Non-pigmented ciliary epithelial cell (primary cell): ENCODE results near the gene KIAA1614.
"Not testable (repeated sequence)": the region's sequence is repeated elsewhere in the genome, so short reads cannot be mapped to it uniquely, and the experiment has no call there.

Experiments used
- DNase-seq: peaks from one replicate; pipeline ENCODE4 v3.0.0-alpha.2; 2010; ENCODE audit warnings: low read depth

KIAA1614 gene

DNA sequence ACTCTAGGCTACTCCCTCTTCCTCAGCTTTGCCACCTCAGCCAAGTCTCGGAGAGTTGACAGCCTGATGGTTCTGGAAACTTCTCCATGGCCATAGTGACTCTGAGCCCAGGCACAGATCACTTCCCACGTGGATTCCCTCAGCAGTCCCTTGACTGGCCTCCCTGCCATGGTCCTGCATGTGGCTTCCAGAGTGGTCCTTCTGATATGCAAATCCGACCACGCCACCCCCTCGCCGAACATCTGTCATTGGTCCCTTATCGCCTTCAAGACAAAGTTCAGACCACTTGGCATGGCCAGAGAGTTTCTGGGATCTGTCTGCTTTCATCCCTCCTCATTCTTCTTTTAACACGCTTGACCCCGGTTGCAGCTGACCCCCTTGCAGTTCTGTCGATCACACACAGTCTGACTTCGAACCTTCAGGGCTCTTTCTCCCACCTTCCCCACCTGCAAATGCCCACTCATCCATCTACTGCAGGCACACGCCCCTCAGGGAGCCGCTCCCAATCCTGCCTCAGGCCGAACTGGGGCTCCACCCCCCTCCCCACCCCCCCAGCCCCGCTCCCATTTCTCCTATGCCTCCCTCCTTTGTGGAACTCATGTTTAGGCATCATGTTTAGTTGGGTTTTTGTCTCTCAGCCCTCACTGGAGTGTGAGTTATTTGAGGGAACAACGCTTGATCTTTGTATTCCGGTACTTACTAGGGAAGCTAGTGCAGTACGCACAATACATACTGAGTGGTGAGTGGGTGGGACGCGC is 29.0 kb downstream of the KIAA1614 start:
- DNase-seq: no peak

- DNase-seq: no peak
These were observed 32.5 kb downstream of the KIAA1614 start for GRCh38 chr1:180945151-180945550.

GRCh38 chr1:180945551-180945950 is 32.9 kb downstream of the KIAA1614 start:
- DNase-seq: no peak

- no peak for DNase-seq
These were observed 33.4 kb downstream of the KIAA1614 start for GRCh38 chr1:180946056-180946455.

DNA sequence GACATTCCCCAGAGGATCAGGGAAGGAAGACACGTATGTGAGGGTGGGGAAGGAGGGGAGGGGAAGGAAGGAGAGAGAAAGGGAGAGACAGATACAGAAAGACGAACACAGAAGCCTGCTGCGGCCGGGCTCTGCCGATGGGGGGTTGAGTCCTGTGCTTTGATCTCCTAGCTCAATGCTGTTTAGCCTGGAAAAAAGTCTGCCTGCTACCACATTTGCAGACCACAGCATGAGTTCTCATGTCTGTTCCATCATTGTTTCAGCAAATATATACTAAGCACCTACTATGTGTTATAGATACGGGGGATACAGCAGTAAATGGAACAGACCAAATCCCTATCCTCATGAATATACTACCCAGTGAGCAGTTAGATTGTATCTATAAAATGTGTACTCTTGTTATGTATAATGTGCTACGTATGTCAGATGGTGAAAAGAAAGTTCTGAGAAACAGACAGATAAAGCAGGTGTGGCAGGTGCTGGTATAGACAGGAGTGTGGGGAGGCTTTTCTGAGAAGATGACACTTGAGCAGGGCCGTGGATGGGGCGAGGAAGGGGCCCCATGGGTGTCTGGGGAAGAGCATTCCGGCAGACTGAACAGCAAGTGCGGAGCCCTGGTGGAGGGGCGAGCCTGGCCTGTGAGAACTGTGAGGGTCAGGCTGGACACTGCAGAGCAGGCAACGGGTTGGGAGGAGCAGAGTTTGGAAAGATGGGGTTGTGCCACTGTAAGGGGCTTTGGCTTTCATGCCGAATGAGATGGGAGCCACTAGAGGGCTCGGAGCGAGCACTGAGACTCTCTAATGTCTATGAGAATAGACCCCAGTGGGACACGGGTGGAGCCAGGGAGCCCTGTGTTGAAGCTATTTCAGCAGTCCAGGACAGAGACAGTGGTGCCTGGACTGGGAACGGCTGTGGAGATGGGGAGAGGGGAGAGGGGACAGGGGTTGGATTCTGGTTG is 34.1 kb downstream of the KIAA1614 start:
- no peak for DNase-seq

GRCh38 chr1:180947499-180947885 is 34.8 kb downstream of the KIAA1614 start:
- no peak for DNase-seq

GRCh38 chr1:180947901-180948640 is 35.4 kb downstream of the KIAA1614 start:
- no peak for DNase-seq

DNA sequence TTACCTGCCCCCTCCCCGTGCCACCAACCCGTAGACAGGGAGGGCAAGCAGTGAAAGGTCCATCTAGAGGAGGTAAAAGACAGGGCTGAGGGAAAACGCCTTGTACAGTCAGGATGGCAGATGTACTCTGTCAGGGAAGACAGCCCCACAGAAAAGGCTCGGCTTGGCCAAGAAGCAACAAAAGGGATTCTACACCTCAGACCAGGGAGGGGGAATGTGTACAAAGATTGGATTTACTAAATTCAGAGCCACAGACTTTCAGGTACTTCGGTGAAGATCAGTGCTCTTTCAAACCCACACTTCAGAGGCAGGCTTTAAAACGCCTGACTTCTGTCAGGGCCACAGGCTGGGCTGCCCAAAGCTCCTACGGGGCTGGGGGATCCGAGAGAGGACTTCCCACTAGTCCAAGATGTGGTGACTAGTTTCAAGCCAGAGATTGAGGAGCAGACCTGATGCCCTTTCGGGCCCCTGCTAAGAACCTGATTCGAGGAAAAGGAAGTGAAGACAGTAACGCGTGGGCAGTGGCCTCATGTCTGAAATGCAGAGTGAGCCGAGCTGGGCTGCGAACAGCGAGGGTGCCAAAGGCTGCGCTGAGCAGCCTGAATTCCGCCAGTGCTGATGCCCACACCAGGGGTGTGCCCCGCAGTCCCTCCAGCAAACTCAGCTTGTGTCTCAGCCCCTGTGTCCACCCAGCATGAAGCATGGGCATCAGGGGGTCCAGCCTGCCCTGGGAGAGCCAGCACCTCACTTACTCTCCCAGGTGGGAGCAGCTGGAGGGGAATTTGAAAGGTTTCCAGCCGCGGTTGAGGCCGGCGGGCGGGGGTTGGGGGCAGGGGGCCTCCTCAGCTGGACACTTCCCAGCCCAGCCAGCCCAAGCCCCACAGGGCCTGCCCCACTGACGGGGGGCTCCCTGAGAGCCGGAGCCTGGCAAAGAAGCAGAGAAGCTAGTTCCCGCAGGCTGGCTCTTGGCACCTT is 36.2 kb downstream of the KIAA1614 start:
- DNase-seq: no peak

- no peak for DNase-seq
These were observed 36.9 kb downstream of the KIAA1614 start for GRCh38 chr1:180949616-180950000.

GRCh38 chr1:180950321-180950720 is 37.6 kb downstream of the KIAA1614 start:
- no peak for DNase-seq

GRCh38 chr1:180951186-180951745 is 38.6 kb downstream of the KIAA1614 start:
- DNase-seq: no peak

DNA sequence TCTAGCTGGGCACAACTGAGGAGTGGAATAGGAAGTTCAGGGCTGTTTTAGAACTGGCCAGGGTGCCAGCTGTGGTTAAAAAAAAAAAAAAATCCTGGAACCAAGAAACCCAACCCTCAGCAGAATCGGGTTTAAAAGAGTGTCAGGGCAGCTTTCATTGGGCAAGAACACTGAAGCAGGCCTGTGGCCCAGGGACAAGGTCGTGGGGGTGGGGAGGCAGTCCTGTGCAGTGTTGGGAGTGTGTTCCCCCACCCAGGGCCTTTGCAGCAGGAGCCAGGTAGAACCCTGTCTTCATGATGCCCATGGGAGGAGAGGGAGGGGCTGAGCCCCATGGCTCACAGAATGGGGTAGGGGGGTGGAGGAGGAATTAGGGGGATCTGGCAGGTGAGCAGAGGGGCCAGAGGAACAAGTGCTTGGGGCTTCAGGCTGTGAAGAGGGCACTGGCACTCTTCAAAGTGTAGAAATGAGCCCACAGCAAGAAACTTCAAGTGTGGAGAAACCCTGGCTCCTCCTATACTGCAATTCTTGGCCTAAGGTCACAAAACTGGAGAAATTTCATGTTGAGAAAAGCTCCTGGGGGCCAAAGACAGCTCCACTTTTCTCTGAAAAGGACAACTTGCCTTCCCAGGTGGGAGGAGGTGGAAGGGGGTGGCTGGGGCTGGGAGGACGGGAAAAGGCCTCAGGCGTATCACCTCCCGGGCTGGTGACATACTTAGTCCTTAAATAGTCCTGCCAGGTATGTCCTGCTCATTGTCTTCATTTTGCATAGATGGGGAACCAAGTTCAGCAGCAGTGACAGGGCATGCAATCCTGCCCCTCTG is 39.3 kb downstream of the KIAA1614 start:
- DNase-seq: no peak

DNA sequence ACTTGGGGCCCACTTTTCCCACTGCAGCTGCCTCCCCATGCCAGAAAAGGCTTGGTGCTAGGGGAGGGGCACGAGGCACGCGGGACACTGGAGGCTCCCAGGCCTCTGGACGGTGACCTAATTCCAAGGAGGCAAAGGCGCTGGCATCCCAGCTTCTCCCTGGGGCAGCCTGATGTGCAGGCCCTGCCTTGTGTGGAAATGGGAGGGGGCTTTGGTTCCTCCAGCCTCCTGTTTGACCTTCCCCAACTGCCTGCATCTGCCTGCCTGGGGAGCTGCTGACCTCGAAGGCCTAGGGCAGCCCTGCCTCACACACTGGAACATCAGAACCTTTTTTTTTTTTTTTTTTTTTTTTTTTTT is 39.9 kb downstream of the KIAA1614 start:
- no peak for DNase-seq

DNA sequence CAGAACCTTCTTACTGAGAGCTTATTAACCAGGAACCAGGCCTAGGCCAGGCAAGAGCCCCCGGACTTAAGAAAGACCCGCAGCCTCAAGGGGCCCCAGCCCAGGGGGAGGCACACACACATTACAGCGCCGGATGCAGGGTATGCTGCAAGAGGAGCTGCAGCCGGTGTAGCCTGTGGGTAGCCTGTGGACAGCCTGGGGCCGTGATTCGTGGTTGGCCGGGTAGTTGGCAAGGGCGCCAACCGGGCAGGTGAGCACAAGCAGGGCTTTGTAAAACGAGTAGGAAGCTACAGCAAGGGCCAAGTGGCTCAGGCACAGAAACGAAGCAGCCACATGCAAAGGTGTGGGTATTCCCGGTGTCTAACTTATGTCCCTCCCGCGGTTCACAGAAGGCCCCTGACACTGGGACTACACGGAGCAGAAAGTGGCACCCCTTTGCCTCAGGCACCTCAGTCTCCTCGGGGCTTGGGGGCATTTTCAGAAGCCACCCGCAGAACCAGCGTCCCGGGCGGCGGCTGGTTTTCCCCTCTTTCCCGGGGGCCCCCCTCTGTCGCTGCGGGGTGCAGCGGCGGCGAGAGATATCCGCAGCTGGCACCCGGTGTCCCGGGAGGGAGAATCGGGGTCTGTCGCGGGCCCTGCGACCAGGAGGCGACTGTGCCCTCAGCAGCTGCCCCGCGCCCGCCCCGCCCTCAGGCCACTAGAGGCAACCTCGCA is 40.8 kb downstream of the KIAA1614 start:
- no peak for DNase-seq

GRCh38 chr1:180954005-180954800 is 41.5 kb downstream of the KIAA1614 start:
- peak; percentile 2 for DNase-seq

DNA sequence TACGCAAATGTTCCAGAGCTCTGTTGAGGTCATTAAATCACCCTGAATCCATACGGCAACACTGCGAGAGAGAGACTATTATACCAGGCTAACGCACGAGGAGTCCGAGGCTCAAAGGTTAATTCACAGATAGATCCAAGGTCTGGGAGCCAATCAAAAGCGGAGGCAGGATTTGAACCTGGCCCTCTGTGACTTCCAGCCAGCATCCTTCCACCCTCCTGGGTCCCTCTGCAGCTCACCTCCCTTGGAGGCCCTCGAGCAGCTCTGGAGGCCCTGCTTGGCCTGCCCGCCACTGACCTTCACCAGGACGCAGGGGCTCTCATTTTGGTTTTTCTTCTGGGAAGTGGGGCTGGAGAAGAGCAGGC is 42.1 kb downstream of the KIAA1614 start:
- DNase-seq: no peak

DNA sequence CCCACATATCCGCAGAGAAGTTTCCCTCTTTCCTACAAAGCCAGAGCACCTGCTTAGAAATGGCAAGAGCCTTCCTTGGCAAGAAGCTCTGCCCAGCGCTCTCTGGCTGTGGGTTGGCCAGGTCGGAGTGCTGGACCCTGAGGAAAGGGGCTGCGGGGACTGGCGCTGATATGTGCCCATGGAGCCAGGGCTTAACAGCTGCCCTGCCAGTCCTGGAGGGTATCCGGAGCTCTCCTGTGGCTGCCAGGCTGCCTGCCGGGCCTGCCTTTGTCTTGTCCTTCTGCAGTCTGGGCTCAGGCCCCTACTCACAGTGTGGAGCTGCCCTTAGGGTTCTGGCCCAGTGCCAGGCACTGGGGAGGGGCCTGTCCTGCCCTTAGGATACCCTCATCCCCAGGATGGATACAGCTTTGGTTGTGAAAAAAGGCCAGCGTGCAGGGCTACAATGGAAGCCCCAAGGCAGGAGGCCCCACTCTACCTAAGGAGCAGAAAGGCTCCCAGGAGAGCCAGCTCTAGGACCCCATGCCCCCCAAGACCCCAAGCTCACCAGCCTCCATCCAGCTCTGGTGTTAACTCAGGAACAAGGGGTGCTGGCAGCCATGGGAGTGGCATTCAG is 43.4 kb downstream of the KIAA1614 start:
- DNase-seq: no peak

DNA sequence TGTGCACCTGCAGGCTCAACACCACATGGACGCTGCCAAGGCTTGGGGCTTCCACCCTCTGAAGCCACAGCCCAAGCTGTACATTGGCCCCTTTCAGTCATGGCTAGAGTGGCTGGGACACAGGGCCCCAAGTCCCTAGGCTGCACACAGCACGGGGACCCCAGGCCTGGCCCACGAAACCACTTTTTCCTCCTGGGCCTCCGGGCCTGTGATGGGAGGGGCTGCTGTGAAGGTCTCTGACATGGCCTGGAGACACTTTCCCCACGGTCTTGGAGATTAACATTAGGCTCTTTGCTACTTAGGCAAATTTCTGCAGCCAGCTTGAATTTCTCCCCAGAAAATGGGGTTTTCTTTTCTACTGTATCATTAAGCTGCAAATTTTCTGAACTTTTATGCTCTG is 46.9 kb downstream of the KIAA1614 start:
- DNase-seq: not testable (repeated sequence)
